Endothelial cell of umbilical vein (primary cell): ENCODE measurements around the gene GLDN. TPM values are rescaled to one million over a fixed set of nuclear protein-coding genes. Genes with fewer than 3 reads are reported as not detected.

ENCODE experiments used
- BruUV-seq: library from RNA; stranded (reverse); fragments of 400-500 nt; replicated peaks from 2 replicates; lab custom pipeline; 2021; lab: Mats Ljungman, UMichigan
- CTCF ChIA-PET: fragments of 300-600, 350-600 bp; sonication (Branson Sonifier 250); formaldehyde crosslinking; loops from one replicate; lab custom pipeline; 2021; ENCODE audit warnings: antibody characterized with exemption, inconsistent platforms; lab: Charles Lee
- POLR2A ChIA-PET: fragments of 300-600, 350-600 bp; sonication (Branson Sonifier 250); formaldehyde crosslinking; loops from one replicate; lab custom pipeline; 2021; ENCODE audit warnings: antibody characterized with exemption, inconsistent platforms; lab: Charles Lee
- DNase-seq: peaks from one replicate; pipeline ENCODE4 v3.0.0-alpha.2; 2011; ENCODE audit warnings: low read depth, low spot score
- FAIRE-seq: peaks from 2 replicates; lab custom pipeline; 2011; peaks lifted over from hg19 to GRCh38; lab: Jason Lieb, UNC
- H2AFZ ChIP-seq: 2 replicates; pipeline ENCODE4 v1.6.0; 2012; ENCODE audit warnings: low read depth, low read length, control low read depth, inconsistent platforms
- H3K27ac ChIP-seq: 2 replicates; pipeline ENCODE4 v1.5.1; 2011; ENCODE audit warnings: low read depth, mild to moderate bottlenecking, control low read depth, low read length, moderate library complexity; ENCODE audit not compliant: insufficient read depth
- H3K27me3 ChIP-seq, 2 experiments: 2 replicates each; pipeline versions ENCODE4 v1.6.0 to v1.6.1; 2011; ENCODE audit warnings: low read length in 2 of 2, mixed read lengths in 1 of 2; ENCODE audit not compliant: control insufficient read depth in 2 of 2, insufficient read depth in 2 of 2
- H3K36me3 ChIP-seq, 2 experiments: 2 replicates in 1 of 2; 3 replicates in 1 of 2; pipeline ENCODE4 v1.5.1; 2011; ENCODE audit warnings: low read length in 2 of 2, mild to moderate bottlenecking in 1 of 2, moderate library complexity in 1 of 2; ENCODE audit not compliant: control insufficient read depth in 2 of 2, insufficient read depth in 2 of 2; ENCODE audit errors: extremely low read depth in 1 of 2
- H3K4me1 ChIP-seq: 3 replicates; pipeline ENCODE4 v1.5.1; 2011; ENCODE audit warnings: mild to moderate bottlenecking, low read length; ENCODE audit not compliant: control insufficient read depth, insufficient read depth; ENCODE audit errors: extremely low read depth
- H3K4me2 ChIP-seq: 2 replicates; pipeline ENCODE4 v1.6.1; 2011; ENCODE audit warnings: low read length, control low read depth, mixed read lengths; ENCODE audit not compliant: insufficient read depth
- H3K4me3 ChIP-seq, 3 experiments: fragments of 200-600 bp in 1 of 3; sonication (generic), shearing (Covaris generic) in 1 of 3; replicated peaks in 1 of 3; 2 replicates each; pipeline ENCODE4 v1.5.1; 2011 to 2016; ENCODE audit warnings: control low read depth in 3 of 3, low read length in 3 of 3, mild to moderate bottlenecking in 2 of 3, inconsistent platforms in 1 of 3, low read depth in 1 of 3, moderate library complexity in 1 of 3; ENCODE audit not compliant: insufficient read depth in 1 of 3
- H3K79me2 ChIP-seq: 2 replicates; pipeline ENCODE4 v1.6.0; 2012; ENCODE audit warnings: low read length, inconsistent platforms; ENCODE audit not compliant: control insufficient read depth, insufficient read depth
- H3K9ac ChIP-seq: replicated peaks from 2 replicates; pipeline ENCODE3; 2011; ENCODE audit warnings: low read length, control low read depth; ENCODE audit not compliant: insufficient read depth; ENCODE audit errors: extremely low read depth
- H3K9me1 ChIP-seq: replicated peaks from 3 replicates; pipeline ENCODE4 v1.6.0; 2011; ENCODE audit warnings: mild to moderate bottlenecking, low read length; ENCODE audit not compliant: control insufficient read depth, insufficient read depth; ENCODE audit errors: extremely low read depth
- H3K9me3 ChIP-seq: replicated peaks from 2 replicates; pipeline ENCODE4 v1.5.1; 2012; ENCODE audit warnings: low read length, inconsistent platforms; ENCODE audit not compliant: control insufficient read depth, insufficient read depth
- H4K20me1 ChIP-seq: replicated peaks from 2 replicates; pipeline ENCODE3; 2011; ENCODE audit warnings: mild to moderate bottlenecking, low read length; ENCODE audit not compliant: control insufficient read depth, insufficient read depth; ENCODE audit errors: extremely low read depth
- EZH2 ChIP-seq: IDR thresholded peaks from 2 replicates; pipeline ENCODE4 v1.6.1; 2012; ENCODE audit warnings: borderline replicate concordance, low read depth, mild to moderate bottlenecking, moderate library complexity, low read length, inconsistent platforms; ENCODE audit not compliant: severe bottlenecking
- FOS ChIP-seq: IDR thresholded peaks from 2 replicates; pipeline ENCODE4 v1.6.1; 2011; ENCODE audit warnings: mild to moderate bottlenecking, low read length, moderate library complexity, borderline replicate concordance; ENCODE audit not compliant: insufficient read depth
- GATA2 ChIP-seq: IDR thresholded peaks from 2 replicates; pipeline ENCODE4 v1.7.0; 2011; ENCODE audit warnings: low read depth, mild to moderate bottlenecking, moderate library complexity, mixed read lengths, low read length; ENCODE audit not compliant: insufficient read length, insufficient read depth
- JUN ChIP-seq: IDR thresholded peaks from 2 replicates; pipeline ENCODE4 v1.6.1; 2011; ENCODE audit warnings: borderline replicate concordance, low read depth; ENCODE audit not compliant: insufficient read length, insufficient read depth
- MYC ChIP-seq: IDR thresholded peaks from one replicate; pipeline ENCODE4 v1.6.1; 2011; ENCODE audit warnings: mild to moderate bottlenecking, low read depth, low read length
- POLR2A ChIP-seq: IDR thresholded peaks from 2 replicates; pipeline ENCODE4 v1.6.1; 2012; ENCODE audit warnings: low read depth, mild to moderate bottlenecking, control low read depth, low read length
- POLR2AphosphoS5 ChIP-seq: IDR thresholded peaks from 2 replicates; pipeline ENCODE4 v1.6.1; 2012; ENCODE audit warnings: low read depth, mild to moderate bottlenecking, control low read depth, low read length, moderate library complexity; ENCODE audit not compliant: insufficient read depth
- dilution Hi-C: fragments of 300-500 bp; cut with MboI; formaldehyde crosslinking; loops from one replicate; pipeline ENCODE4 v1.15.0; 2019; ENCODE audit warnings: low sequenced_read_pairs; ENCODE audit not compliant: extremely low pct_ligation_motif_present
- intact Hi-C: fragments of 100-400 bp; cut with micrococcal nuclease; formaldehyde crosslinking; loops from one replicate; pipeline ENCODE4 v1.10.0; 2022
- polyA plus RNA-seq, 4 experiments: library from polyadenylated mRNA; depleted of rRNA in 3 of 4; stranded (reverse) in 3 of 4; unstranded in 1 of 4; fragments of >200 nt; gene quantifications; 2 replicates each; pipeline versions ENCODE4 v1.2.1 to v1.2.3, GENCODE V29; 2011 to 2012; ENCODE audit warnings: missing spikeins in 1 of 4
- total RNA-seq: library from RNA; stranded (reverse); gene quantifications from 2 replicates; pipeline ENCODE4 v1.2.3, GENCODE V29; 2021
- TF ChIP-seq, protein P1 (sequence below): IDR thresholded peaks from 2 replicates; pipeline ENCODE4 v1.6.1; 2011; ENCODE audit not compliant: insufficient read depth, insufficient read length
- TF ChIP-seq, protein P2 (sequence below), 2 donors: IDR thresholded peaks; 1 replicate in 1 of 2; 2 replicates in 1 of 2; pipeline ENCODE4 v1.5.1; 2011; ENCODE audit warnings: low read length in 2 of 2, mild to moderate bottlenecking in 2 of 2, moderate library complexity in 2 of 2, control low read depth in 1 of 2, inconsistent platforms in 1 of 2, low read depth in 1 of 2; ENCODE audit not compliant: insufficient read depth in 1 of 2; ENCODE audit errors: extremely low read depth in 1 of 2

GLDN gene
- total and polyA plus RNA-seq, 2 donors (not counting 3 experiments of a cell fraction or from before 2014, with no cell fraction given), result not detected

DNA sequence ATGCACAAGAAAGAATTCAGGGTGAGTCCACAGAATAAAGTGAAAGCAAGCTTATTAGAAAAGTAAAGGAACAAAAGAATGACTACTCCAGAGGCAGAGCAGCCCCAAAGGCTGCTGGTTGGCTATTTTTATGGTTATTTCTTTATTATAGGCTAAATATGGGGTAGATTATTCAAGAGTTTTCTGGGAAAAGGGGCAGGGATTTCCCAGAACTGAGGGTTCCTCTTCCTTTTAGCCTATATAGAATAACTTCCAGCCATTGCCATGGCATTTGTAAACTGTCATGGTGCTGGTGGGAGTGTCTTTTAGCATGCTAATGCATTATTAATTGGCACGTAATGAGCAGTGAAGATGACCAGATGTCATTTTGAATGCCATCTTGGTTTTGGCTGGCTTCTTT, 13.6 kb downstream of the GLDN start:
- Histone ChIP-seq H3K27me3 (peaks cover 60 to 61% of the 10 kb centered on the region in 2 experiments), H2AFZ (no peak overlapping the region), H3K9me3 (no peaks in the 10 kb centered on the region), H3K9me1 (no peaks in the 10 kb centered on the region), H3K4me3 (no peak overlapping the region), H3K36me3 (no peaks in the 10 kb centered on the region), H3K9ac (no peak overlapping the region), H4K20me1 (no peaks in the 10 kb centered on the region), H3K79me2 (no peaks in the 10 kb centered on the region), H3K4me1 (no peaks in the 10 kb centered on the region), H3K27ac (no peak overlapping the region), H3K4me2 (no peak overlapping the region)
- ChIA-PET CTCF (interaction anchor here (1.4 to 2.2 kb wide), 2 partner anchors 9 to 26 kb away, joined by 3 to 8 read pairs; no protein-coding TSS in a partner anchor), POLR2A (no interaction called here)
- dilution Hi-C loops (no loop called here), intact Hi-C loops (no loop called here)
- TF ChIP-seq, protein P1, sequence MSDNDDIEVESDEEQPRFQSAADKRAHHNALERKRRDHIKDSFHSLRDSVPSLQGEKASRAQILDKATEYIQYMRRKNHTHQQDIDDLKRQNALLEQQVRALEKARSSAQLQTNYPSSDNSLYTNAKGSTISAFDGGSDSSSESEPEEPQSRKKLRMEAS, result no peak
- no peak for TF ChIP-seq POLR2A
- no peak for TF ChIP-seq JUN
- TF ChIP-seq POLR2AphosphoS5, result no peak
- TF ChIP-seq GATA2, result no peak
- TF ChIP-seq MYC, result no peak
- no peak for TF ChIP-seq FOS
- TF ChIP-seq EZH2, result no peak
- TF ChIP-seq, protein P2, sequence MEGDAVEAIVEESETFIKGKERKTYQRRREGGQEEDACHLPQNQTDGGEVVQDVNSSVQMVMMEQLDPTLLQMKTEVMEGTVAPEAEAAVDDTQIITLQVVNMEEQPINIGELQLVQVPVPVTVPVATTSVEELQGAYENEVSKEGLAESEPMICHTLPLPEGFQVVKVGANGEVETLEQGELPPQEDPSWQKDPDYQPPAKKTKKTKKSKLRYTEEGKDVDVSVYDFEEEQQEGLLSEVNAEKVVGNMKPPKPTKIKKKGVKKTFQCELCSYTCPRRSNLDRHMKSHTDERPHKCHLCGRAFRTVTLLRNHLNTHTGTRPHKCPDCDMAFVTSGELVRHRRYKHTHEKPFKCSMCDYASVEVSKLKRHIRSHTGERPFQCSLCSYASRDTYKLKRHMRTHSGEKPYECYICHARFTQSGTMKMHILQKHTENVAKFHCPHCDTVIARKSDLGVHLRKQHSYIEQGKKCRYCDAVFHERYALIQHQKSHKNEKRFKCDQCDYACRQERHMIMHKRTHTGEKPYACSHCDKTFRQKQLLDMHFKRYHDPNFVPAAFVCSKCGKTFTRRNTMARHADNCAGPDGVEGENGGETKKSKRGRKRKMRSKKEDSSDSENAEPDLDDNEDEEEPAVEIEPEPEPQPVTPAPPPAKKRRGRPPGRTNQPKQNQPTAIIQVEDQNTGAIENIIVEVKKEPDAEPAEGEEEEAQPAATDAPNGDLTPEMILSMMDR (IDR thresholded peaks at IDR 0.05; ENCODE audit: extremely low read depth in 1 of 2, insufficient read depth in 1 of 2, low read depth in 1 of 2, low read length in 2 of 2), result no peak
- FAIRE-seq (no peak), DNase-seq (no peak)
- no TSS peak for BruUV-seq
